C4-2B (cell line): ENCODE results near the gene COQ2.

Experiments
- H3K27ac ChIP-seq: fragments of 450-650 bp; 2 replicates; pipeline ENCODE4 v1.5.1; 2017
- ZFX ChIP-seq: fragments of 450-650 bp; IDR thresholded peaks from 2 replicates; pipeline ENCODE4 v1.6.1; 2017
- TF ChIP-seq, protein P1 (sequence below): fragments of 450-650 bp; conservative IDR thresholded peaks from 2 replicates; pipeline ENCODE4 v1.5.1; 2017; ENCODE audit warnings: mild to moderate bottlenecking

COQ2 gene

DNA sequence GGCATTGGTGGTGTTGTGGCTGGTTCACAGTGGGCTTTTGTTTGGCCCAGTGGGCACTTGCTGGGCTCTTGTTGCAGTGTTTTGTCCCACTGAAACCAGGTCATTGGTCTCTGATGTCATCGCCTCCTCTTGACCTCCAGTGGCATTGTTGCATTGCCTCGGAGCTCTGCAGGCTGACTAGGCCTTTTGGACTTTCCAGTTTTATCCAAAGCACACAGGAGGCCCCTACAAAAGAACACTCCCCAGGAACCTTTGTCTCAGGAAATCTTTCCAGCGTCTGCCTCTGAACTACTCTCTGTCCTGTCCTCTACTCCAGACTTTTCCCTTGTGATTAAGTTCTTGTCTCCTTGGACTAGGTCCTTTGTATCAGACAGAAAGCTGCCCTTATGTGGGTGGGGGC is 54.8 kb downstream of the COQ2 start:
- TF ChIP-seq, protein P1, sequence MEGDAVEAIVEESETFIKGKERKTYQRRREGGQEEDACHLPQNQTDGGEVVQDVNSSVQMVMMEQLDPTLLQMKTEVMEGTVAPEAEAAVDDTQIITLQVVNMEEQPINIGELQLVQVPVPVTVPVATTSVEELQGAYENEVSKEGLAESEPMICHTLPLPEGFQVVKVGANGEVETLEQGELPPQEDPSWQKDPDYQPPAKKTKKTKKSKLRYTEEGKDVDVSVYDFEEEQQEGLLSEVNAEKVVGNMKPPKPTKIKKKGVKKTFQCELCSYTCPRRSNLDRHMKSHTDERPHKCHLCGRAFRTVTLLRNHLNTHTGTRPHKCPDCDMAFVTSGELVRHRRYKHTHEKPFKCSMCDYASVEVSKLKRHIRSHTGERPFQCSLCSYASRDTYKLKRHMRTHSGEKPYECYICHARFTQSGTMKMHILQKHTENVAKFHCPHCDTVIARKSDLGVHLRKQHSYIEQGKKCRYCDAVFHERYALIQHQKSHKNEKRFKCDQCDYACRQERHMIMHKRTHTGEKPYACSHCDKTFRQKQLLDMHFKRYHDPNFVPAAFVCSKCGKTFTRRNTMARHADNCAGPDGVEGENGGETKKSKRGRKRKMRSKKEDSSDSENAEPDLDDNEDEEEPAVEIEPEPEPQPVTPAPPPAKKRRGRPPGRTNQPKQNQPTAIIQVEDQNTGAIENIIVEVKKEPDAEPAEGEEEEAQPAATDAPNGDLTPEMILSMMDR: no peak
- no peak for TF ChIP-seq ZFX
- H3K27ac ChIP-seq: no peak overlapping the region

DNA sequence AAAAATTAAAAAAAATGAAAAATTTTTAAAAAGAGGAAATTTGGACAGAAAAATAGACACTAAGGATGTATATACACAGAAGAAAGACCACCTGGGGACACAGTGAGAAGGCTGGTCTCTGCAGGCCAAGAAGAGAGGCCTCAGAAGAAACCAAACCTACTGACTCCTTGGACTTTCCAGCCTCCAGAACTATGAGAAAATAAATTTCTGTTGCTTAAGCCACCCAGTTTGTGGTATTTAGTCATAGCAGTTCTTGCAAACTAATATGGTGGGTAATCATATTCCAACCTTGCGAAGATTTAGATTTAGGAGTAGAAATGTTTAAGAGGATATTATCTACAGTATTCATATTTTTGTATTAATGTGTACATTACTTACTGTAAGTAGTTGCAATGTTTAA is 56.4 kb downstream of the COQ2 start:
- TF ChIP-seq, protein P1: no peak
- no peak for TF ChIP-seq ZFX

DNA sequence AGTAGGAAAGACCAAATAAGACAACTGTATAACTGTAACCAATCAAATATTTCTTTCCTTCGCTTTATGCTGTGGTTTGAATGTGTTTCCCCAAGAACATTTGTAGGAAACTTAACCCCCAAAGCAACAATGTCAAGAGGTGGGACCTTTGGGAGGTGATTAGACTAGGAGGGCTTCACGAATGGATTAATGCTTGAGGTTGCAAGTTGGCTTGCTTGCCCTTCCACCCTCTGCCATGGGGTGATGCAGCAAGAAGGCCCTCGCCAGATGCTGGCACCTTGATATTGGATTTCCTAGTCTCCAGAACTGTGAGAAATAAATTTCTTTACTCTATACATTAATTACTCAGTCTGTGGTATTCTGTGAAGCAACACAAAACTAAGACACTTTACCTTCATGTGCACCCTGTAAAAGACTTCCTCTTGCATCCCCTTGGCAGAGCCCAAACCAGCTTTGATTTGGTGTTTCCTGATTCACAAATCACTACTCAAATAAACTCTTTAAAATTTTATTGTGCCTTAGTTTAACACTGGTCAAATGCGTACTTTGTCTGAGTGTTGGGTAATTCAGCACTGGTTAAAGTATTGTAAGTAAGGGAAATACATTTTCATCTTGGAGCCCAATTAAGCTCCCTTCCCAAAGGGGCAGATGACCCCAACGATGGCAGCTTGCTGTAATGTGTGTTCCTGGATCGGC is 59.9 kb downstream of the COQ2 start:
- H3K27ac ChIP-seq: no peak overlapping the region
- TF ChIP-seq, protein P1: no peak
- TF ChIP-seq ZFX: no peak

More for the DNA sequence above, 56.4 kb downstream of the COQ2 start:
- no peak overlapping the region for H3K27ac ChIP-seq

DNA sequence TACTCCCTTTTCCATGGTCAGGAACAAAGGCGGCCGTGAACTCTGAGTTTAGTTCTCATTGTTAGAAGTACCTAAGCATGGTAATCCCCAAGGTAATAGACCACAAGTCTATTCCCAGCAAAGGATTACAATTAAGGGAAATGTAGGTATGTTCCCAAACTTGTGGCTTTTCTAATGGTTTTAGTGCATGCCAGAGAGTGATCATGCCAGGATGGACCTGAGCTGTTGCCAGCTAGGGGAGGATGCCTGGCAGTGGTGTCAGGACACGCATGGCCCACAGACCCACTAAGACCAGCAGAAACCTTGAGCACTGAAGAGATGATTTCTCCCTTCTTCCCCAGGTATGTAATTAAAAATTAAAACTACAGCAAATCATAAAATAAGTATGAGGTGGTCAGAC is 60.8 kb downstream of the COQ2 start:
- H3K27ac ChIP-seq: no peak overlapping the region
- TF ChIP-seq ZFX: no peak
- TF ChIP-seq, protein P1: no peak

DNA sequence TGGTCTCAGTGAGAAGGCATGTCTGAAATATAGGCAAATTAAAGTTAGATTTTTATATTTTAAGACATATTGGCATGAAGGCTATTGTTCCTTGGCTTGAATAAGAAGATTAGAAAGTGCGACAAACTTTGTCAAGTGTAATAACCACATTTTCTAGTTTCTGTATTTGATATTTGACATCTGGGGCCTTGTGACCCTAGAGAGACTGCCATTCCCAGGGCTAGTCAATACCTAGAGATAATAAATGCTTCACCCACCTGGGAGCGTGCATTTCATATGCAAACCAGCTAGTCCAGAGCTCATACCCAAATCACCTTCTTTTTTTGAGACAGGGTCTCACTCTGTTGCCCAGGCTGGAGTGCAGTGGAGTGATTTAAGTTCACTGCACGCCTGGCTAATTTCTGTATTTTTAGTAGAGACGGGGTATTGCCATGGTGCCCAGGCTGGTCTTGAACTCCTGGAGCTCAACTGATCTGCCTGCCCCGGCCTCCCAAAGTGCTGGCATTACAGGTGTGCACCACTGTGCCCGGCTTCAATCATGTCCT is 62.6 kb downstream of the COQ2 start:
- no peak overlapping the region for H3K27ac ChIP-seq
- TF ChIP-seq, protein P1: no peak
- TF ChIP-seq ZFX: no peak

DNA sequence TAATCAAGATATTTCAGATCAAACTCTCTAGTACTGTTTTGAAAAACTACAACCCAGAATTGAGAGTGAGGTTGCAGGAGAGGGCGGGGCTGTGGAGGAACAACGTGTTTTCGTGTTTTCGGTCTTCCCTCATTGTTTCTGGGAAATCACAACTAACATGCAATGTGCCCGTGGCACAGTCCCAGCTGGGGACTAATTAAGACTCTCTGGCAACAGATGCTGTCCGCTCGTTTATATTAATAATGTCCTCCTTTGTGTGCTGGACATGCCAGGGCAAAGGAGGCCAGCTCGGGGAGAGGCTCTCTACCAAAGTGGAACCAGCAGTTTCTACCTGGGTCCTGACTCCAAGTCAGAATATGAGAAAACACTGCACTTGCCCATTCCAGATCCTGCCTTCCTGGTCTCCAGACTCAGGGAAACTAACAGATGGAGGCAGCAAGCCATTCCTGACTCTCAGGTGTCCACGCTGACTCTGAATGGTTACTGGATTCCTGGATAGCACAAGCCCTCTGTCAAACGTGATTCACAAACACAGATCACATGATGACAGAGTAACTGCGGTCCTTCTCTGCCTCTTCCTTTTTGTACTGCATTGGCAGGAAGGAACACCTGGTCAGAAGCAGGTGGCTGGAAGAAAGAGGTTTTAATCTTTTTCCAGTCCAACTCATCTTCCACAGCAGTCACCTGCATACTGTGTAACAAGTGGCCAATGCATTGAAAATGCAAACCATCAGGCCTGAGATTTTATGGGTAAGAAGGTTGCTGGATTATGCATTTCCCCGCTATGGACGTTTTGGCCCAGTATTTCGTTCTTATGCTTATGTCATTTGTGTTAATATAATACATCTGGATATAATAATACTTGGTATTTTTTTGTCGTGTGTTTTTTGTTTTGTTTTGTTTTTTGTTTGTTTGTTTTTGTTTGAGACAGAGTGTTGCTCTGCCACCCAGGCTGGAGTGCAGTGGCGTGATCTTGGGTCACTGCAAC is 65.0 kb downstream of the COQ2 start:
- no peak overlapping the region for H3K27ac ChIP-seq
- no peak for TF ChIP-seq ZFX
- TF ChIP-seq, protein P1: no peak
